ENCODE results near the gene KCNK1.

The KCNK1 gene

DNA sequence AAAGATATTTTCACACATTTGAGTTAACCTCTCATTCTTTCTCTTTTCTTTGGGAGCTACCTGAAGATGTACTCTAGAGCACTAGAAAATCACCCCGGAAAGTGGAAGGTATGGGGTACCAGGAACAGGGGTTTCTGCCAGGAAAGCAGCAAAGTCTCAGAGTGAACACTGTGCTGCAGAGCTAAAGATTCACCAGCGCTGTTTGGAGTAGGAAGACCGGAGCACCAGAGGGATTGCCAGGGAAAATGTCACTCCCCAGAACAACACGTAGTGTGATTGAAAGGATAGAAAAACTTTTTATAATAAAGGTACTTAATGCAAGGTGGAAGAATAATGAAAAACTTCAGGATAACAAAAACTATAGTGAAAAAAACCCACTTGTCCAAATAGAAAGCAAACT lies 26.7 kb upstream of the KCNK1 start:
- no peaks in the 10 kb centered on the region for H3K79me2 ChIP-seq (ENCODE audit: low read length)
- TF ChIP-seq, protein P1, sequence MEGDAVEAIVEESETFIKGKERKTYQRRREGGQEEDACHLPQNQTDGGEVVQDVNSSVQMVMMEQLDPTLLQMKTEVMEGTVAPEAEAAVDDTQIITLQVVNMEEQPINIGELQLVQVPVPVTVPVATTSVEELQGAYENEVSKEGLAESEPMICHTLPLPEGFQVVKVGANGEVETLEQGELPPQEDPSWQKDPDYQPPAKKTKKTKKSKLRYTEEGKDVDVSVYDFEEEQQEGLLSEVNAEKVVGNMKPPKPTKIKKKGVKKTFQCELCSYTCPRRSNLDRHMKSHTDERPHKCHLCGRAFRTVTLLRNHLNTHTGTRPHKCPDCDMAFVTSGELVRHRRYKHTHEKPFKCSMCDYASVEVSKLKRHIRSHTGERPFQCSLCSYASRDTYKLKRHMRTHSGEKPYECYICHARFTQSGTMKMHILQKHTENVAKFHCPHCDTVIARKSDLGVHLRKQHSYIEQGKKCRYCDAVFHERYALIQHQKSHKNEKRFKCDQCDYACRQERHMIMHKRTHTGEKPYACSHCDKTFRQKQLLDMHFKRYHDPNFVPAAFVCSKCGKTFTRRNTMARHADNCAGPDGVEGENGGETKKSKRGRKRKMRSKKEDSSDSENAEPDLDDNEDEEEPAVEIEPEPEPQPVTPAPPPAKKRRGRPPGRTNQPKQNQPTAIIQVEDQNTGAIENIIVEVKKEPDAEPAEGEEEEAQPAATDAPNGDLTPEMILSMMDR (IDR thresholded peaks at IDR 0.05; ENCODE audit: low read length): no peak
- no peak for TF ChIP-seq EZH2 (optimal IDR thresholded peaks at IDR 0.05; ENCODE audit: low read depth, low read length)
- no peak for TF ChIP-seq EZH2phosphoT487 (IDR thresholded peaks at IDR 0.05; ENCODE audit: low read length)

GRCh38 chr1:233587958-233588799 lies 25.7 kb upstream of the KCNK1 start:
- H3K27me3 ChIP-seq (replicated peaks; ENCODE audit: insufficient read depth, low read length): no peaks in the 10 kb centered on the region
- H3K4me2 ChIP-seq (ENCODE audit: low read depth, low read length): no peak overlapping the region
- H4K20me1 ChIP-seq (ENCODE audit: insufficient read depth, low read length): no peaks in the 10 kb centered on the region
- no peaks in the 10 kb centered on the region for H3K36me3 ChIP-seq (replicated peaks; ENCODE audit: insufficient read depth, low read length)
- no peak for DNase-seq
- H3K79me2 ChIP-seq (ENCODE audit: low read length): no peaks in the 10 kb centered on the region
- H3F3A ChIP-seq (ENCODE audit: insufficient read depth, low read length): no peaks in the 10 kb centered on the region
- no peaks in the 10 kb centered on the region for H3K9me2 ChIP-seq (replicated peaks; ENCODE audit: insufficient read depth, low read length)
- H2AFZ ChIP-seq (ENCODE audit: low read length): no peak overlapping the region
- TF ChIP-seq, protein P1 (IDR thresholded peaks at IDR 0.05; ENCODE audit: low read length): no peak
- TF ChIP-seq EZH2 (optimal IDR thresholded peaks at IDR 0.05; ENCODE audit: low read depth, low read length) (no peak), EZH2phosphoT487 (IDR thresholded peaks at IDR 0.05; ENCODE audit: low read length) (no peak)
- no peaks in the 10 kb centered on the region for H3K9me3 ChIP-seq (replicated peaks; ENCODE audit: insufficient read depth, low read length)
- H3K4me3 ChIP-seq (ENCODE audit: low read length): no peak overlapping the region
- no peak overlapping the region for H3K9ac ChIP-seq (ENCODE audit: low read length)
- H3K4me1 ChIP-seq (ENCODE audit: low read length): no peaks in the 10 kb centered on the region
- H3K27ac ChIP-seq (ENCODE audit: low read length): no peak overlapping the region

More for the DNA sequence above, 26.7 kb upstream of the KCNK1 start:
- Histone ChIP-seq H3K27me3 (replicated peaks; ENCODE audit: insufficient read depth, low read length) (no peaks in the 10 kb centered on the region), H4K20me1 (ENCODE audit: insufficient read depth, low read length) (no peaks in the 10 kb centered on the region), H2AFZ (ENCODE audit: low read length) (no peak overlapping the region), H3K27ac (ENCODE audit: low read length) (no peak overlapping the region), H3K9me3 (replicated peaks; ENCODE audit: insufficient read depth, low read length) (no peaks in the 10 kb centered on the region), H3F3A (ENCODE audit: insufficient read depth, low read length) (no peaks in the 10 kb centered on the region), H3K4me1 (ENCODE audit: low read length) (no peaks in the 10 kb centered on the region), H3K4me3 (ENCODE audit: low read length) (no peak overlapping the region), H3K4me2 (ENCODE audit: low read depth, low read length) (no peak overlapping the region), H3K9ac (ENCODE audit: low read length) (no peak overlapping the region), H3K9me2 (replicated peaks; ENCODE audit: insufficient read depth, low read length) (no peaks in the 10 kb centered on the region), H3K36me3 (replicated peaks; ENCODE audit: insufficient read depth, low read length) (no peaks in the 10 kb centered on the region)
- DNase-seq: no peak

DNA sequence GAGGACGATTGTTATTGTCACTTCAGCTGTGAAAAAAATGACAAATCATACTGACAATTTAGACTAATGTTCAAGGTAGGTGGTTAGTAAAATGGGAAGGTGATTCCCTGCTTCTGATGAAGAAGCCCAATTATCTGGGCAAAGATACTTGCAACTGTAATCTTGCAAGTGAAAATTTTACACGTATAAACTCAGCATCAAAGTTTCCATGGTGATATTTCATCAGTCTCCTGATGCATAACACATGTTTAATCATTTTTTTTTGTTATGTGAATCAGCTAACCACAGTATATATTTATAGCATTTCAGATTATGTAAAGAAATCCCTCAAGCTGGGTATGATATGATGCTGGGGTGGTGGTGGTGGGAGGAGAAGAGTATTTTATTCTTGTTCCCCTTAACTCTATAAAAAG lies 16.4 kb upstream of the KCNK1 start:
- DNase-seq: no peak
- H3K9me3 ChIP-seq (replicated peaks; ENCODE audit: insufficient read depth, low read length): no peaks in the 10 kb centered on the region
- H3K36me3 ChIP-seq (replicated peaks; ENCODE audit: insufficient read depth, low read length): no peaks in the 10 kb centered on the region
- no peaks in the 10 kb centered on the region for H3K4me1 ChIP-seq (ENCODE audit: low read length)
- H3K9ac ChIP-seq (ENCODE audit: low read length): no peak overlapping the region
- H3K4me2 ChIP-seq (ENCODE audit: low read depth, low read length): no peak overlapping the region
- no peaks in the 10 kb centered on the region for H3K9me2 ChIP-seq (replicated peaks; ENCODE audit: insufficient read depth, low read length)
- no peak overlapping the region for H2AFZ ChIP-seq (ENCODE audit: low read length)
- no peaks in the 10 kb centered on the region for H3F3A ChIP-seq (ENCODE audit: insufficient read depth, low read length)
- H4K20me1 ChIP-seq (ENCODE audit: insufficient read depth, low read length): no peaks in the 10 kb centered on the region
- no peak overlapping the region for H3K27ac ChIP-seq (ENCODE audit: low read length)
- H3K4me3 ChIP-seq (ENCODE audit: low read length): no peak overlapping the region
- TF ChIP-seq, protein P1 (IDR thresholded peaks at IDR 0.05; ENCODE audit: low read length): no peak
- TF ChIP-seq EZH2phosphoT487 (IDR thresholded peaks at IDR 0.05; ENCODE audit: low read length) (no peak), EZH2 (optimal IDR thresholded peaks at IDR 0.05; ENCODE audit: low read depth, low read length) (no peak)
- H3K27me3 ChIP-seq (replicated peaks; ENCODE audit: insufficient read depth, low read length): no peaks in the 10 kb centered on the region
- no peaks in the 10 kb centered on the region for H3K79me2 ChIP-seq (ENCODE audit: low read length)

All from MM.1S (cell line).